BLaER1 treated with 17β-estradiol and CSF1 and Interleukin-3, amounts not matched to agents 10 nM and 100 nM (cell line): Measurements from ENCODE around the gene IRAK3.

ENCODE experiments used
- H3K27ac ChIP-seq, 11 experiments: shearing (Covaris generic); formaldehyde crosslinking; 2 replicates each; pipeline ENCODE4 v1.8.1; 2022
- H3K27me3 ChIP-seq, 11 experiments: shearing (Covaris generic); formaldehyde crosslinking; 2 replicates each; pipeline ENCODE4 v1.8.1; 2022
- H3K36me3 ChIP-seq, 11 experiments: shearing (Covaris generic); formaldehyde crosslinking; 2 replicates each; pipeline ENCODE4 v1.8.1; 2022
- H3K4me1 ChIP-seq, 10 experiments: shearing (Covaris generic); formaldehyde crosslinking; 2 replicates each; pipeline ENCODE4 v1.8.1; 2022
- H3K4me2 ChIP-seq, 11 experiments: shearing (Covaris generic); formaldehyde crosslinking; 2 replicates each; pipeline ENCODE4 v1.8.1; 2022
- H3K4me3 ChIP-seq, 10 experiments: shearing (Covaris generic); formaldehyde crosslinking; 2 replicates each; pipeline ENCODE4 v1.8.1; 2022
- H3K9ac ChIP-seq, 11 experiments: shearing (Covaris generic); formaldehyde crosslinking; 2 replicates each; pipeline ENCODE4 v1.8.1; 2022
- H3K9me3 ChIP-seq, 11 experiments: shearing (Covaris generic); formaldehyde crosslinking; replicated peaks in 1 of 11; 2 replicates each; pipeline ENCODE4 v1.8.1; 2022
- H4K20me1 ChIP-seq, 11 experiments: shearing (Covaris generic); formaldehyde crosslinking; 2 replicates each; pipeline ENCODE4 v1.8.1; 2022
- Cebpa-rat ChIP-seq, 11 experiments: shearing (Covaris generic); IDR thresholded peaks; 2 replicates each; pipeline ENCODE4 v1.8.1; 2022

The IRAK3 gene

DNA sequence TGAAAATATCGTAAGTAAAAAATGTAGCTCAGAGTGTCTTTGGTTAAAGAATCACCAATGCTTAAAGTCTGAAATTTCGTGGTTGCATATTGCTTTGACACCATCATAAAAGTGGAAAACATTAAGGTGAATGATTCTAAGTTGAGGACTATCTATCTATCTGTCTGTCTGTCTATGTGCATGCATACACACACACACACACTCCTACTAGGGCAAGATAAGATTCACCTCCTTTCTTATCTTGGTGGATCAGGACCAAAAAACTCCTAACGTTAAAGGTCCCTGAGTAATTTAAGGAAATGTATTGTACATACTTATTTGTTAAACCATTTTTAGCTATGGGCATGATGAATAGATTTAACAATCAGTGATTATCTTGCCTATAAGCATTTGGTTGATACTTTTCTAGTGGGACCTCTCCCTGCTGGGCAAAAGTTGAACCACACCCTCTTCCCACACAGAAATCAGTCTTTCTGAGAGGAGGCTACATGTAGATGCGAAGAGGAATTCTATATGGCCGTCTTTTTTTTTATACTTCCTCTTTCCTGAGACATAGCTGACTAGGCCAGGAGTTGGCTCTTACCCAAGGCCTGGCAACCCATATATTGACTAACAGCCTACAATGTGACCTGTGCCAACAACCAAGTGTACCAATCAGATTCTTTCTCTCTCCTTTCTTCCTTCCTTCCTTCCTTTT, 39.2 kb upstream of the IRAK3 start:
- H3K9ac ChIP-seq, result no peak overlapping the region
- no peak for TF ChIP-seq Cebpa-rat (IDR thresholded peaks at IDR 0.05)
- H3K4me2 ChIP-seq, result peak overlapping the region in 9 of 11 experiments; percentile 3 to 56 (median 24); a peak in 13 of 22 replicates
- peaks cover 0 to 7% (median 0%) of the 10 kb centered on the region in 11 experiments; a peak in 3 of 22 replicates for H4K20me1 ChIP-seq
- H3K27me3 ChIP-seq, result no peaks in the 10 kb centered on the region
- H3K4me1 ChIP-seq, result peaks cover 14 to 68% (median 23%) of the 10 kb centered on the region in 10 experiments
- H3K27ac ChIP-seq, result peak overlapping the region in 9 of 11 experiments; percentile 18 to 64 (median 45); a peak in 18 of 22 replicates
- H3K9me3 ChIP-seq, result peaks cover 0 to 34% (median 11%) of the 10 kb centered on the region in 11 experiments; a peak in 15 of 22 replicates
- no peak overlapping the region for H3K4me3 ChIP-seq
- peaks cover 11 to 60% (median 41%) of the 10 kb centered on the region in 11 experiments; a peak in 21 of 22 replicates for H3K36me3 ChIP-seq

DNA sequence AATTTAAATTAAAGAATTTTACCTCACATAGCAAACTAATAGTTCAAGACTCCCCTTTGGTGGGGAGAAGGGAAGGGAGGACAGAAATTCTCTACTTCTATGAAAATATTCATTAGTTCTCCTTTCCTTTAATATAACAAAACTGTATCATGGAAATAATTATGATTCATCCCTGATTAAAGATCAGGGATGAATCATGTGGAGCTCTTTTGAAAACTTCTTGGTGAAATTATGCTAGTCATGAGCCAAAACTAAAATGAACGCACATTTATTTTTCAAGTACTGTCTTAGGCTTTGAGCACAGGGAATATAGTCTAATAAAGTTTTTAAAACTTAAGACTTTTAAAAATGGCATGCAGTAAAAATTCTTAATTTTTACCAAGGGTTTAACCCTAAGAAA, 36.3 kb upstream of the IRAK3 start:
- Histone ChIP-seq H4K20me1 (peaks cover 0 to 23% (median 0%) of the 10 kb centered on the region in 11 experiments; a peak in 4 of 22 replicates), H3K27me3 (no peaks in the 10 kb centered on the region), H3K36me3 (peaks cover 11 to 66% (median 41%) of the 10 kb centered on the region in 11 experiments; a peak in 21 of 22 replicates), H3K4me2 (no peak overlapping the region; a peak in 1 of 22 replicates), H3K27ac (no peak overlapping the region), H3K9ac (no peak overlapping the region), H3K4me1 (peaks cover 0 to 49% (median 7%) of the 10 kb centered on the region in 10 experiments; a peak in 13 of 20 replicates), H3K4me3 (no peak overlapping the region), H3K9me3 (peaks cover 0 to 18% (median 11%) of the 10 kb centered on the region in 11 experiments; a peak in 13 of 22 replicates)
- no peak for TF ChIP-seq Cebpa-rat (IDR thresholded peaks at IDR 0.05)

DNA sequence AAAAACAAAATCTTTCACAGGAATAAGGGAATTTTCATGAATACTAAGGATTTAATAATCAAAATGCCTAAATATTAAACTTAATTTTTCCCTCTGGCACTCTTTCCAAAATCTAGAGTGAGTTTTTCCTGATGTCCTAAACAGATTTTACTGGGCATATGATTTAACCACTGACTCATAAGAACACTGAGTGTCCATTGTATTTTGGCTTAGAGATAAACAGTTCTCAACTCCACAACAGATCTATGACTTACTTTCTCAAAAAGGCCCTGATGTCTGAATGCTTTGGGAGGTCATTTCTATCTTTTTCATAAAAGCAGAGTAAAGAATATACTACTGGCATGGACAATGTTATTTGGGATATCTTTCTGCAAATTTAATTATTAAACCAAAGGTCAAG, 34.2 kb upstream of the IRAK3 start:
- Histone ChIP-seq H3K4me1 (peaks cover 0 to 50% (median 7%) of the 10 kb centered on the region in 10 experiments; a peak in 13 of 20 replicates), H3K4me2 (no peak overlapping the region), H3K9me3 (peaks cover 6 to 33% (median 24%) of the 10 kb centered on the region in 11 experiments; a peak in 20 of 22 replicates), H3K27ac (no peak overlapping the region), H3K36me3 (peaks cover 18 to 62% (median 38%) of the 10 kb centered on the region in 11 experiments), H3K4me3 (no peak overlapping the region), H3K9ac (no peak overlapping the region), H3K27me3 (no peaks in the 10 kb centered on the region), H4K20me1 (peaks cover 0 to 23% (median 0%) of the 10 kb centered on the region in 11 experiments; a peak in 4 of 22 replicates)
- TF ChIP-seq Cebpa-rat (IDR thresholded peaks at IDR 0.05), result no peak

DNA sequence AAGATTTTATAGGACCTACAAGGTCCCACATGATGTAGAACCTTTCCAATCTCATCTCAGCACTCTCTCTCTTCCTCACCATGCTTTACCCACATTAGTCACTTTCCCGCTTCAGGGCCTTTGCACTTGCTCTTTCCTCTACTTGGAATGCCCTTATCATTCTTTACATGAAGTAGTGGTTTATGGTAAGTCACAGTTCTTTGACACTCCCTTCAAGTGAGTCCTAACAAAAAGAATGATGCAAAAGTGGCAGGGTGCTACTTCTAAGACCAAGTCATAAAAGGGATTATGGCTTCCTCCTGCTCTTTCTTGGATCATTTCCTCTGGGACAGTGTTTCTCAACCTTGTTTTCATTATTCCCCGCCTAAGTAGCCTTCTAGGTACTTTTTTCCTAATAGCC, 32.4 kb upstream of the IRAK3 start:
- no peaks in the 10 kb centered on the region for H3K27me3 ChIP-seq
- H3K4me2 ChIP-seq, result no peak overlapping the region
- H3K9ac ChIP-seq, result no peak overlapping the region
- no peak overlapping the region for H3K27ac ChIP-seq
- H3K9me3 ChIP-seq, result peaks cover 20 to 34% (median 27%) of the 10 kb centered on the region in 11 experiments; a peak in 21 of 22 replicates
- peaks cover 25 to 62% (median 39%) of the 10 kb centered on the region in 11 experiments for H3K36me3 ChIP-seq
- H3K4me1 ChIP-seq, result peaks cover 0 to 43% (median 0%) of the 10 kb centered on the region in 10 experiments; a peak in 5 of 20 replicates
- peaks cover 0 to 23% (median 0%) of the 10 kb centered on the region in 11 experiments; a peak in 4 of 22 replicates for H4K20me1 ChIP-seq
- H3K4me3 ChIP-seq, result no peak overlapping the region
- TF ChIP-seq Cebpa-rat (IDR thresholded peaks at IDR 0.05), result no peak

DNA sequence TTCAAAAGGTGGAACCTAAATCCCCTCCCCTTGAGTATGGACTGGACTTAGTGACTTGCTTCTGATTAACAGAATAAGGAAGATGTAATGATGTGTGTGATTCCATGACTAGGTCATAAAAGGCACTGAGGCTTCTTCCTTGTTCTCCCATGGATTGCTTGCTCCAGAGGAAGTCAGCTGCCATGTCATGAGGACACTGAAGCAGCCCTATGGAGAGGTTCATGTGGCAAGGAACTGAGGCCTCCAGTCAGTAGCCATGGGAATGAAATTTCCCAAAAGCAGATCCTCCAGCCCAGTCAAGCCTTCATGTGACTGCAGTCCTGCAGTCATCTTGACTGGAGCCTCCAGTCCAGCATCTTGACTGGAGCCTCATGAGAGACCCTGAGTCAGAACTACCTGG, 29.9 kb upstream of the IRAK3 start:
- no peak overlapping the region for H3K27ac ChIP-seq
- peaks cover 0 to 51% (median 4%) of the 10 kb centered on the region in 10 experiments; a peak in 9 of 20 replicates for H3K4me1 ChIP-seq
- H3K9me3 ChIP-seq, result peaks cover 28 to 59% (median 41%) of the 10 kb centered on the region in 11 experiments
- no peak for TF ChIP-seq Cebpa-rat (IDR thresholded peaks at IDR 0.05)
- H4K20me1 ChIP-seq, result peaks cover 0 to 22% (median 0%) of the 10 kb centered on the region in 11 experiments; a peak in 4 of 22 replicates
- H3K4me2 ChIP-seq, result peak overlapping the region in 2 of 11 experiments; percentile 27 to 36; a peak in 4 of 22 replicates
- H3K9ac ChIP-seq, result no peak overlapping the region
- no peak overlapping the region for H3K4me3 ChIP-seq
- H3K36me3 ChIP-seq, result peaks cover 25 to 79% (median 42%) of the 10 kb centered on the region in 11 experiments
- no peaks in the 10 kb centered on the region for H3K27me3 ChIP-seq

DNA sequence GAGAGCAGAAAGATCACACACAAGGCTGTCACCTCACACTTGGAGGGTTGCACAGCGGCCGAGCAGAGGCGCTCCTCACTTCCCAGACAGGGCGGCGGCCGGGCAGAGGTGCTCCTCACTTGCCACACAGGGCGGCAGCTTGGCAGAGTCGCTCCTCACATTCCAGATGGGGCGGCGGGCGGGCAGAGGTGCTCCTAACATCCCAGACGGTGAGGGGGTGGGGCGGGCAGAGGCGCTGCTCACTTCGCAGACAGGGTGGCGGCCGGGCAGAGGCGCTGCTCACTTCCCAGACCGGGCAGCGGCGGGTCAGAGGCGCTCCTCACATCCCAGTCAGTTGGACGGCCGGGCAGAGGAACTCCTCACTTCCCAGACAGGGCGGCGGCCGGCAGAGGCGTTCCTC, 28.3 kb upstream of the IRAK3 start:
- Histone ChIP-seq H3K4me3 (no peak overlapping the region), H3K27ac (no peak overlapping the region), H4K20me1 (peaks cover 0 to 8% (median 0%) of the 10 kb centered on the region in 11 experiments; a peak in 1 of 22 replicates), H3K4me2 (no peak overlapping the region), H3K36me3 (peaks cover 31 to 89% (median 53%) of the 10 kb centered on the region in 11 experiments), H3K27me3 (no peaks in the 10 kb centered on the region), H3K9me3 (peaks cover 44 to 75% (median 57%) of the 10 kb centered on the region in 11 experiments), H3K4me1 (peaks cover 0 to 45% (median 4%) of the 10 kb centered on the region in 10 experiments; a peak in 9 of 20 replicates), H3K9ac (no peak overlapping the region)
- no peak for TF ChIP-seq Cebpa-rat (IDR thresholded peaks at IDR 0.05)

DNA sequence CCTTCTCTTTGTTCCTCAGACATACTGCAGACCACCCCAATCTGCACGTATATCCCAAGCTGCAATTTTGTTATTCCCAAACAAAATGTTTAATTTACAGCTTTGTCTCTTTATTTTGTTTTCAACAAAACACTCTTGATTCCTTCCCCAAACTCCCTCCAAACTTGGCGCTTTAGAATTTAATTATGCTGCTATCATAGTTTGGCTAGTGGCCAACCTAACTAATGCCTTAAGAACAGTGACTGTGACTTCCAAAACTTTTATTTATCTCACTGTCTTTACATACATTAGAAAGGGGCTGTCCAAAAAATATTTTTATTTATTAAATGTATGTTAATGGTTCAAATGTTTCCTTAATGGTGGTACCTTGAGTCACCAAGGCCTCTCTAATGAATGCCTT, 26.3 kb upstream of the IRAK3 start:
- peaks cover 49 to 94% (median 68%) of the 10 kb centered on the region in 11 experiments for H3K36me3 ChIP-seq
- H3K4me3 ChIP-seq, result no peak overlapping the region
- H3K9me3 ChIP-seq, result peaks cover 63 to 95% (median 75%) of the 10 kb centered on the region in 11 experiments
- H3K4me2 ChIP-seq, result peak overlapping the region in 3 of 11 experiments; percentile 14 to 36 (median 36); a peak in 4 of 22 replicates
- peaks cover under 1 to 53% (median 7%) of the 10 kb centered on the region in 10 experiments; a peak in 17 of 20 replicates for H3K4me1 ChIP-seq
- no peaks in the 10 kb centered on the region for H4K20me1 ChIP-seq
- no peak overlapping the region for H3K9ac ChIP-seq
- H3K27ac ChIP-seq, result no peak overlapping the region
- H3K27me3 ChIP-seq, result no peaks in the 10 kb centered on the region
- no peak for TF ChIP-seq Cebpa-rat (IDR thresholded peaks at IDR 0.05)

DNA sequence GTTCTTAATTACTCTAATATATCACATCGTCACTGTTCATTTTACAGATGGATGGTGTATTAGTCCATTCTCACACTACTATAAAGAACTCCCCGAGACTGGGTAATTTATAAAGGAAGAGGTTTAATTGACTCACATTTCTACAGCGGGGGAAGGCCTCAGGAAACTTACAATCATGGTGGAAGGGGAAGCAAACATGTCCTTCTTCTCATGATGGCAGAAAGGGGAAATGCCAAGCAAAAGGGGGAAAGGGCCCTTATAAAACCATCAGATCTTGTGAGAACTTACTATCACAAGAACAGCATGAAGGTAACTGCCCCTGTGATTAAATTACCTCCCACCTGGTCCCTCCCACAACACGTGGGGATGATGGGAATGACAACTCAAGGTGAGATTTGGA, 25.7 kb upstream of the IRAK3 start:
- H3K36me3 ChIP-seq, result peaks cover 49 to 92% (median 73%) of the 10 kb centered on the region in 11 experiments
- peak overlapping the region in 2 of 11 experiments; percentile 18 to 27; a peak in 2 of 22 replicates for H3K27ac ChIP-seq
- peaks cover 63 to 98% (median 76%) of the 10 kb centered on the region in 11 experiments for H3K9me3 ChIP-seq
- no peaks in the 10 kb centered on the region for H4K20me1 ChIP-seq
- no peak for TF ChIP-seq Cebpa-rat (IDR thresholded peaks at IDR 0.05)
- peak overlapping the region in 5 of 11 experiments; percentile 5 to 36 (median 20); a peak in 7 of 22 replicates for H3K4me2 ChIP-seq
- no peak overlapping the region for H3K4me3 ChIP-seq
- H3K27me3 ChIP-seq, result no peaks in the 10 kb centered on the region
- peaks cover 6 to 58% (median 12%) of the 10 kb centered on the region in 10 experiments for H3K4me1 ChIP-seq
- no peak overlapping the region for H3K9ac ChIP-seq

DNA sequence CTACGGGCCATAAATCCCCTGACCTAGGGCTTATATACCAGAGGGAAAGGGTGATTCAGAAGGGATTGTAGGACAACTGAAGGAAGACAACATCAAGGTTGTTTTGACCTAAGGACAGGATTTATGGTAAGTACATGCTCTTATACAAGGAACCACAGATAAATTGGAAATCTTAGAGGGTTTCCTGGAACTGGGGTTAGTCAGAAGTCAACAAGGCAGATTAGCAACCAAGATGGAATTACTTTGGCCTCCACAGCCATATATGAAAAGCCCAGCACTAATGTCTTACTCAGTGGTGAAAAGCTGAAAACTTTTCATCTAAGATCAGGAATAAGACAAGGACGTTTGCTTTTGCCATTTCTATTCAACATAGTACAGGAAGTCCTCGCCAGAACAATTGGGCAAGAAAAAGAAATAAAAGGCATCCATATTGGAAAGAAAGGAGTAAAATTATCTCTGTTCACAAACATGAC, 24.6 kb upstream of the IRAK3 start:
- Histone ChIP-seq H3K4me3 (no peak overlapping the region), H3K27ac (no peak overlapping the region), H3K4me1 (peaks cover 12 to 50% (median 16%) of the 10 kb centered on the region in 10 experiments), H3K9ac (no peak overlapping the region), H4K20me1 (no peaks in the 10 kb centered on the region), H3K36me3 (peaks cover 40 to 82% (median 64%) of the 10 kb centered on the region in 11 experiments), H3K4me2 (no peak overlapping the region), H3K27me3 (no peaks in the 10 kb centered on the region), H3K9me3 (peaks cover 58 to 87% (median 68%) of the 10 kb centered on the region in 11 experiments)
- TF ChIP-seq Cebpa-rat (IDR thresholded peaks at IDR 0.05), result no peak
